GM10248 (cell line): ENCODE results near the gene PLXNA2.

Experiments used
- CTCF ChIA-PET: fragments of 300-600 bp; sonication (Branson Sonifier 250); formaldehyde crosslinking; extraction: SDS; loops from one replicate; lab custom pipeline; 2021; ENCODE audit warnings: antibody characterized with exemption; lab: Yijun Ruan, JAX
- POLR2A ChIA-PET: fragments of 350-650 bp; sonication (Branson Sonifier 250); formaldehyde crosslinking; extraction: SDS; loops from one replicate; lab custom pipeline; 2020; ENCODE audit warnings: antibody characterized with exemption; lab: Yijun Ruan, JAX
- DNase-seq: peaks from one replicate; pipeline ENCODE4 v3.0.0; 2012; ENCODE audit errors: extremely low spot score
- CTCF ChIP-seq: IDR thresholded peaks from 2 replicates; pipeline ENCODE4 v1.5.1; 2012; ENCODE audit warnings: mild to moderate bottlenecking, low read depth; ENCODE audit errors: extremely low read depth, missing control alignments, control extremely low read depth

PLXNA2 gene

GRCh38 chr1:208228550-208228949 is 15.6 kb downstream of the PLXNA2 start:
- no peak for TF ChIP-seq CTCF
- ChIA-PET POLR2A (no interaction called here), CTCF (interaction anchor here (1.4 to 3.5 kb wide), 3 partner anchors 10 to 135 kb away, joined by 4 to 14 read pairs (median 10); no protein-coding TSS in a partner anchor)

GRCh38 chr1:208228026-208228425 is 16.2 kb downstream of the PLXNA2 start:
- POLR2A ChIA-PET = no interaction called here
- TF ChIP-seq CTCF = no peak
- no peak for DNase-seq
- CTCF ChIA-PET = interaction anchor here (1.1 to 3.5 kb wide), 5 partner anchors 9 to 206 kb away, joined by 3 to 14 read pairs (median 4); no protein-coding TSS in a partner anchor

More at GRCh38 chr1:208228550-208228949, 15.6 kb downstream of the PLXNA2 start:
- no peak for DNase-seq

GRCh38 chr1:208227366-208227765 is 16.8 kb downstream of the PLXNA2 start:
- no peak for DNase-seq
- TF ChIP-seq CTCF = no peak
- ChIA-PET CTCF (interaction anchor here (1.1 to 1.4 kb wide), 4 partner anchors 10 to 206 kb away, joined by 3 to 4 read pairs (median 4); no protein-coding TSS in a partner anchor), POLR2A (no interaction called here)

- ChIA-PET CTCF (interaction anchor here (1.1 kb wide), 1 partner anchor 19 kb away, joined by 4 read pairs; no protein-coding TSS in a partner anchor), POLR2A (no interaction called here)
- DNase-seq = no peak
- TF ChIP-seq CTCF = no peak
These were observed 17.9 kb downstream of the PLXNA2 start for GRCh38 chr1:208225954-208226937.

GRCh38 chr1:208224192-208224713 is 19.9 kb downstream of the PLXNA2 start:
- no peak for TF ChIP-seq CTCF
- DNase-seq = no peak
- POLR2A ChIA-PET = interaction anchor here (0.5 kb wide), 1 partner anchor 30 kb away, joined by 5 read pairs; no protein-coding TSS in a partner anchor
- CTCF ChIA-PET = interaction anchor here (1.1 to 9.0 kb wide), 3 partner anchors 14 to 202 kb away, joined by 3 to 38 read pairs (median 3); no protein-coding TSS in a partner anchor

- TF ChIP-seq CTCF = no peak
- ChIA-PET CTCF (interaction anchor here (0.7 to 9.0 kb wide), 7 partner anchors 10 to 91 kb away, joined by 3 to 38 read pairs (median 3); partner anchors contain the start of gene PLXNA2), POLR2A (no interaction called here)
- DNase-seq = no peak
These were observed 21.0 kb downstream of the PLXNA2 start for GRCh38 chr1:208223136-208223535.
